Liver (tissue), 9 donors: ENCODE data around the gene RIC1. TPM values are rescaled to one million over a fixed set of nuclear protein-coding genes. Genes with fewer than 3 reads are reported as not detected.

Experiments
- DNase-seq: peaks from one replicate; pipeline ENCODE4 v3.0.0-alpha.2; 2017; ENCODE audit warnings: low spot score
- H3K27ac ChIP-seq, 2 donors: one replicate each; pipeline ENCODE4 v1.7.0; 2013; ENCODE audit warnings: inconsistent platforms in 2 of 2, low read length in 2 of 2, control low read depth in 1 of 2, low read depth in 1 of 2, mild to moderate bottlenecking in 1 of 2
- H3K27me3 ChIP-seq, 4 donors: one replicate each; pipeline versions ENCODE4 v1.6.1 to v1.7.0; 2013; ENCODE audit warnings: low read length in 3 of 4, inconsistent platforms in 1 of 4, mild to moderate bottlenecking in 1 of 4, moderate library complexity in 1 of 4; ENCODE audit not compliant: control insufficient read depth in 4 of 4, insufficient read depth in 4 of 4
- H3K36me3 ChIP-seq, 4 donors: one replicate each; pipeline versions ENCODE4 v1.6.1 to v1.7.0; 2013; ENCODE audit warnings: low read length in 3 of 4, mild to moderate bottlenecking in 3 of 4, low read depth in 1 of 4, moderate library complexity in 1 of 4; ENCODE audit not compliant: control insufficient read depth in 4 of 4, insufficient read depth in 3 of 4
- H3K4me1 ChIP-seq, 4 donors: one replicate each; pipeline versions ENCODE4 v1.6.1 to v1.7.0; 2013; ENCODE audit warnings: low read length in 3 of 4, mild to moderate bottlenecking in 3 of 4, moderate library complexity in 1 of 4; ENCODE audit not compliant: control insufficient read depth in 4 of 4, insufficient read depth in 4 of 4
- H3K4me3 ChIP-seq, 3 donors: one replicate each; pipeline versions ENCODE4 v1.6.1 to v1.7.0; 2013; ENCODE audit warnings: low read length in 3 of 3, control low read depth in 1 of 3, low read depth in 1 of 3, mild to moderate bottlenecking in 1 of 3
- H3K9ac ChIP-seq, 2 donors: one replicate each; pipeline ENCODE4 v1.7.0; 2013; ENCODE audit warnings: low read length in 2 of 2, mild to moderate bottlenecking in 2 of 2, moderate library complexity in 2 of 2, control low read depth in 1 of 2, low read depth in 1 of 2
- H3K9me3 ChIP-seq, 4 donors: one replicate each; pipeline versions ENCODE4 v1.6.1 to v1.7.0; 2013; ENCODE audit warnings: low read length in 3 of 4; ENCODE audit not compliant: control insufficient read depth in 4 of 4
- EGR1 ChIP-seq, 2 donors: IDR thresholded peaks; 2 replicates each; pipeline ENCODE4 v1.6.1; 2016 to 2018; ENCODE audit warnings: antibody characterized with exemption in 2 of 2, low read depth in 2 of 2
- FOXA1 ChIP-seq: IDR thresholded peaks from 2 replicates; pipeline ENCODE4 v1.6.1; 2016; ENCODE audit warnings: antibody characterized with exemption
- FOXA2 ChIP-seq: IDR thresholded peaks from 2 replicates; pipeline ENCODE4 v1.6.1; 2016; ENCODE audit warnings: antibody characterized with exemption
- GABPA ChIP-seq, 2 donors: IDR thresholded peaks in 1 of 2; conservative IDR thresholded peaks in 1 of 2; 2 replicates each; pipeline ENCODE4 v1.6.1; 2016; ENCODE audit warnings: antibody characterized with exemption in 2 of 2, mild to moderate bottlenecking in 1 of 2, moderate library complexity in 1 of 2
- HNF4G ChIP-seq: IDR thresholded peaks from 2 replicates; pipeline ENCODE4 v1.6.1; 2016; ENCODE audit warnings: antibody characterized with exemption
- JUND ChIP-seq, 2 donors: IDR thresholded peaks; 2 replicates each; pipeline ENCODE4 v1.6.1; 2016; ENCODE audit warnings: antibody characterized with exemption in 2 of 2
- NR2F2 ChIP-seq: IDR thresholded peaks from 2 replicates; pipeline ENCODE4 v1.6.1; 2016; ENCODE audit warnings: antibody characterized with exemption
- RAD21 ChIP-seq, 2 donors: IDR thresholded peaks; 2 replicates each; pipeline ENCODE4 v1.6.1; 2016; ENCODE audit warnings: antibody characterized with exemption in 2 of 2, mild to moderate bottlenecking in 2 of 2
- RXRA ChIP-seq, 2 donors: IDR thresholded peaks; 2 replicates each; pipeline ENCODE4 v1.6.1; 2017 to 2018; ENCODE audit warnings: antibody characterized with exemption in 2 of 2, mild to moderate bottlenecking in 1 of 2
- SP1 ChIP-seq: IDR thresholded peaks from 2 replicates; pipeline ENCODE4 v1.6.1; 2018; ENCODE audit warnings: antibody characterized with exemption, mild to moderate bottlenecking
- TAF1 ChIP-seq: conservative IDR thresholded peaks from 2 replicates; pipeline ENCODE4 v1.6.1; 2016; ENCODE audit warnings: antibody characterized with exemption, mild to moderate bottlenecking
- YY1 ChIP-seq: IDR thresholded peaks from 2 replicates; pipeline ENCODE4 v1.6.1; 2016; ENCODE audit warnings: antibody characterized with exemption, mild to moderate bottlenecking
- WGBS: extraction: QIAGEN DNeasy Blood & Tissue Kit; methylation state at CpG from one replicate; pipeline ENCODE4 v1.1.7; 2013; 5-methylcytosine and 5-hydroxymethylcytosine counted together
- polyA plus RNA-seq, 2 donors: library from polyadenylated mRNA; stranded (reverse) in 1 of 2; unstranded in 1 of 2; fragments of 200-250 nt in 1 of 2; fragments of >200 nt in 1 of 2; fragmentation: Nextera tagmentation in 1 of 2; extraction: Ambion mirVana in 1 of 2; gene quantifications; one replicate each; pipeline versions ENCODE4 v1.2.1 to v1.2.3, GENCODE V29; 2013 to 2015
- total RNA-seq, 2 donors: library from RNA; depleted of rRNA; stranded (reverse); fragments of >200 nt; gene quantifications; one replicate each; pipeline ENCODE4 v1.2.3, GENCODE V29; 2014
- TF ChIP-seq, protein P1 (sequence below): fragments of 150-350 bp; IDR thresholded peaks from 2 replicates; pipeline ENCODE4 v1.5.1; 2017; ENCODE audit warnings: improper control_type of control experiment, low read depth, low read length; ENCODE audit not compliant: missing input control
- TF ChIP-seq, protein P2 (sequence below): IDR thresholded peaks from 2 replicates; pipeline ENCODE4 v1.6.1; 2016; ENCODE audit warnings: antibody characterized with exemption
- TF ChIP-seq, protein P3 (sequence below): IDR thresholded peaks from 2 replicates; pipeline ENCODE4 v1.6.1; 2016; ENCODE audit warnings: antibody characterized with exemption
- TF ChIP-seq, protein P4 (sequence below): IDR thresholded peaks from 2 replicates; pipeline ENCODE4 v1.6.1; 2016; ENCODE audit warnings: antibody characterized with exemption, mild to moderate bottlenecking
- donor health status: healthy.
- donor health status: healthy.
- donor health status: healthy.
- donor health status: healthy.
- donor health status: healthy.

Gene RIC1
- total and polyA plus RNA-seq, 4 donors, result 4.1 to 25.8 (median 9.8) TPM

DNA sequence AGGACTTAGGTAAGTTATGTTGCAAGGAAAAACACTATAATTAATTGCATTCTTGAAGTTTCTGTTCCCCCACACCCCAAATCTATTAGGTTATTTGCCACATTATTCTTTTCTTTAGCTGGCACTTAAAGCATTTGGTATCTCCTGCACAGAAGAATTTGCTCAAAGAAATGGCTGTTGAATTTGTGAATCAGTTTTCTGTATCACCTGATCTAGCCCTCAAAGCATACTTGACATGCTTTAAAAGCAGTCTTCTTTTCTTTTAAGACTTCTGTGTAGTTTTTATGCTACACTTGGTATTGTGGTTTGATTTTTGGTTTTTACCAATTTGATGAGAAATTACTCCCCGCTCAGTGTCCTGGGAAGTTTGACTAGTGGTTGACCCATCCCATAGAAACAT is 69.1 kb downstream of the RIC1 start:
- WGBS, result 94% methylated on average over 1 of the region's 1 CpG
- H3K27me3 ChIP-seq, result no peaks in the 10 kb centered on the region

More for the DNA sequence above, 69.1 kb downstream of the RIC1 start:
- DNase-seq, result no peak
- H3K36me3 ChIP-seq, result no peaks in the 10 kb centered on the region
- no peak overlapping the region for H3K27ac ChIP-seq
- TF ChIP-seq YY1, result no peak
- no peak for TF ChIP-seq RXRA (IDR thresholded peaks at IDR 0.05)
- TF ChIP-seq HNF4G, result no peak
- TF ChIP-seq, protein P1, sequence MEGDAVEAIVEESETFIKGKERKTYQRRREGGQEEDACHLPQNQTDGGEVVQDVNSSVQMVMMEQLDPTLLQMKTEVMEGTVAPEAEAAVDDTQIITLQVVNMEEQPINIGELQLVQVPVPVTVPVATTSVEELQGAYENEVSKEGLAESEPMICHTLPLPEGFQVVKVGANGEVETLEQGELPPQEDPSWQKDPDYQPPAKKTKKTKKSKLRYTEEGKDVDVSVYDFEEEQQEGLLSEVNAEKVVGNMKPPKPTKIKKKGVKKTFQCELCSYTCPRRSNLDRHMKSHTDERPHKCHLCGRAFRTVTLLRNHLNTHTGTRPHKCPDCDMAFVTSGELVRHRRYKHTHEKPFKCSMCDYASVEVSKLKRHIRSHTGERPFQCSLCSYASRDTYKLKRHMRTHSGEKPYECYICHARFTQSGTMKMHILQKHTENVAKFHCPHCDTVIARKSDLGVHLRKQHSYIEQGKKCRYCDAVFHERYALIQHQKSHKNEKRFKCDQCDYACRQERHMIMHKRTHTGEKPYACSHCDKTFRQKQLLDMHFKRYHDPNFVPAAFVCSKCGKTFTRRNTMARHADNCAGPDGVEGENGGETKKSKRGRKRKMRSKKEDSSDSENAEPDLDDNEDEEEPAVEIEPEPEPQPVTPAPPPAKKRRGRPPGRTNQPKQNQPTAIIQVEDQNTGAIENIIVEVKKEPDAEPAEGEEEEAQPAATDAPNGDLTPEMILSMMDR, result no peak
- no peak for TF ChIP-seq JUND (IDR thresholded peaks at IDR 0.05)
- no peak for TF ChIP-seq GABPA (IDR thresholded peaks at IDR 0.05 in 1 of 2, conservative IDR thresholded peaks at IDR 0.05 in 1 of 2)
- no peak for TF ChIP-seq FOXA1
- TF ChIP-seq, protein P2, sequence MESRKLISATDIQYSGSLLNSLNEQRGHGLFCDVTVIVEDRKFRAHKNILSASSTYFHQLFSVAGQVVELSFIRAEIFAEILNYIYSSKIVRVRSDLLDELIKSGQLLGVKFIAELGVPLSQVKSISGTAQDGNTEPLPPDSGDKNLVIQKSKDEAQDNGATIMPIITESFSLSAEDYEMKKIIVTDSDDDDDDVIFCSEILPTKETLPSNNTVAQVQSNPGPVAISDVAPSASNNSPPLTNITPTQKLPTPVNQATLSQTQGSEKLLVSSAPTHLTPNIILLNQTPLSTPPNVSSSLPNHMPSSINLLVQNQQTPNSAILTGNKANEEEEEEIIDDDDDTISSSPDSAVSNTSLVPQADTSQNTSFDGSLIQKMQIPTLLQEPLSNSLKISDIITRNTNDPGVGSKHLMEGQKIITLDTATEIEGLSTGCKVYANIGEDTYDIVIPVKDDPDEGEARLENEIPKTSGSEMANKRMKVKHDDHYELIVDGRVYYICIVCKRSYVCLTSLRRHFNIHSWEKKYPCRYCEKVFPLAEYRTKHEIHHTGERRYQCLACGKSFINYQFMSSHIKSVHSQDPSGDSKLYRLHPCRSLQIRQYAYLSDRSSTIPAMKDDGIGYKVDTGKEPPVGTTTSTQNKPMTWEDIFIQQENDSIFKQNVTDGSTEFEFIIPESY, result no peak
- TF ChIP-seq, protein P3, sequence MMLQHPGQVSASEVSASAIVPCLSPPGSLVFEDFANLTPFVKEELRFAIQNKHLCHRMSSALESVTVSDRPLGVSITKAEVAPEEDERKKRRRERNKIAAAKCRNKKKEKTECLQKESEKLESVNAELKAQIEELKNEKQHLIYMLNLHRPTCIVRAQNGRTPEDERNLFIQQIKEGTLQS, result no peak
- TF ChIP-seq EGR1 (IDR thresholded peaks at IDR 0.05; ENCODE audit: low read depth in 2 of 2), result no peak
- TF ChIP-seq TAF1, result no peak
- no peak for TF ChIP-seq FOXA2
- no peak for TF ChIP-seq RAD21 (IDR thresholded peaks at IDR 0.05)
- TF ChIP-seq, protein P4, sequence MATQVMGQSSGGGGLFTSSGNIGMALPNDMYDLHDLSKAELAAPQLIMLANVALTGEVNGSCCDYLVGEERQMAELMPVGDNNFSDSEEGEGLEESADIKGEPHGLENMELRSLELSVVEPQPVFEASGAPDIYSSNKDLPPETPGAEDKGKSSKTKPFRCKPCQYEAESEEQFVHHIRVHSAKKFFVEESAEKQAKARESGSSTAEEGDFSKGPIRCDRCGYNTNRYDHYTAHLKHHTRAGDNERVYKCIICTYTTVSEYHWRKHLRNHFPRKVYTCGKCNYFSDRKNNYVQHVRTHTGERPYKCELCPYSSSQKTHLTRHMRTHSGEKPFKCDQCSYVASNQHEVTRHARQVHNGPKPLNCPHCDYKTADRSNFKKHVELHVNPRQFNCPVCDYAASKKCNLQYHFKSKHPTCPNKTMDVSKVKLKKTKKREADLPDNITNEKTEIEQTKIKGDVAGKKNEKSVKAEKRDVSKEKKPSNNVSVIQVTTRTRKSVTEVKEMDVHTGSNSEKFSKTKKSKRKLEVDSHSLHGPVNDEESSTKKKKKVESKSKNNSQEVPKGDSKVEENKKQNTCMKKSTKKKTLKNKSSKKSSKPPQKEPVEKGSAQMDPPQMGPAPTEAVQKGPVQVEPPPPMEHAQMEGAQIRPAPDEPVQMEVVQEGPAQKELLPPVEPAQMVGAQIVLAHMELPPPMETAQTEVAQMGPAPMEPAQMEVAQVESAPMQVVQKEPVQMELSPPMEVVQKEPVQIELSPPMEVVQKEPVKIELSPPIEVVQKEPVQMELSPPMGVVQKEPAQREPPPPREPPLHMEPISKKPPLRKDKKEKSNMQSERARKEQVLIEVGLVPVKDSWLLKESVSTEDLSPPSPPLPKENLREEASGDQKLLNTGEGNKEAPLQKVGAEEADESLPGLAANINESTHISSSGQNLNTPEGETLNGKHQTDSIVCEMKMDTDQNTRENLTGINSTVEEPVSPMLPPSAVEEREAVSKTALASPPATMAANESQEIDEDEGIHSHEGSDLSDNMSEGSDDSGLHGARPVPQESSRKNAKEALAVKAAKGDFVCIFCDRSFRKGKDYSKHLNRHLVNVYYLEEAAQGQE, result no peak
- TF ChIP-seq NR2F2, result no peak
- no peak for TF ChIP-seq SP1
- no peak overlapping the region for H3K9ac ChIP-seq
- no peaks in the 10 kb centered on the region for H3K4me1 ChIP-seq
- no peak overlapping the region for H3K4me3 ChIP-seq
- H3K9me3 ChIP-seq, result no peaks in the 10 kb centered on the region
